ENCODE measurements around the gene DNAH17.

- no peak for TF ChIP-seq EZH2 (optimal IDR thresholded peaks at IDR 0.05; ENCODE audit: low read depth, low read length)
- TF ChIP-seq, protein P1, sequence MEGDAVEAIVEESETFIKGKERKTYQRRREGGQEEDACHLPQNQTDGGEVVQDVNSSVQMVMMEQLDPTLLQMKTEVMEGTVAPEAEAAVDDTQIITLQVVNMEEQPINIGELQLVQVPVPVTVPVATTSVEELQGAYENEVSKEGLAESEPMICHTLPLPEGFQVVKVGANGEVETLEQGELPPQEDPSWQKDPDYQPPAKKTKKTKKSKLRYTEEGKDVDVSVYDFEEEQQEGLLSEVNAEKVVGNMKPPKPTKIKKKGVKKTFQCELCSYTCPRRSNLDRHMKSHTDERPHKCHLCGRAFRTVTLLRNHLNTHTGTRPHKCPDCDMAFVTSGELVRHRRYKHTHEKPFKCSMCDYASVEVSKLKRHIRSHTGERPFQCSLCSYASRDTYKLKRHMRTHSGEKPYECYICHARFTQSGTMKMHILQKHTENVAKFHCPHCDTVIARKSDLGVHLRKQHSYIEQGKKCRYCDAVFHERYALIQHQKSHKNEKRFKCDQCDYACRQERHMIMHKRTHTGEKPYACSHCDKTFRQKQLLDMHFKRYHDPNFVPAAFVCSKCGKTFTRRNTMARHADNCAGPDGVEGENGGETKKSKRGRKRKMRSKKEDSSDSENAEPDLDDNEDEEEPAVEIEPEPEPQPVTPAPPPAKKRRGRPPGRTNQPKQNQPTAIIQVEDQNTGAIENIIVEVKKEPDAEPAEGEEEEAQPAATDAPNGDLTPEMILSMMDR (IDR thresholded peaks at IDR 0.05; ENCODE audit: low read length) = no peak
Measured at GRCh38 chr17:78461799-78462053, 115.5 kb downstream of the DNAH17 start.

All from MM.1S (cell line).